Stimulated activated CD8-positive, alpha-beta memory T cell treated with anti-CD3 and anti-CD28 coated beads, Interleukin-12 subunit alpha, Interleukin-12 subunit beta, amount 100 ng/mL, for 24 hours (primary cell): ENCODE results near the gene BORCS5.
"Not testable (repeated sequence)": the region's sequence is repeated elsewhere in the genome, so short reads cannot be mapped to it uniquely, and the experiment has no call there.

ENCODE experiments used
- DNase-seq: peaks from one replicate; pipeline ENCODE4 v3.0.0-alpha.2; 2020; ENCODE audit errors: extremely low read depth

Gene BORCS5

DNA sequence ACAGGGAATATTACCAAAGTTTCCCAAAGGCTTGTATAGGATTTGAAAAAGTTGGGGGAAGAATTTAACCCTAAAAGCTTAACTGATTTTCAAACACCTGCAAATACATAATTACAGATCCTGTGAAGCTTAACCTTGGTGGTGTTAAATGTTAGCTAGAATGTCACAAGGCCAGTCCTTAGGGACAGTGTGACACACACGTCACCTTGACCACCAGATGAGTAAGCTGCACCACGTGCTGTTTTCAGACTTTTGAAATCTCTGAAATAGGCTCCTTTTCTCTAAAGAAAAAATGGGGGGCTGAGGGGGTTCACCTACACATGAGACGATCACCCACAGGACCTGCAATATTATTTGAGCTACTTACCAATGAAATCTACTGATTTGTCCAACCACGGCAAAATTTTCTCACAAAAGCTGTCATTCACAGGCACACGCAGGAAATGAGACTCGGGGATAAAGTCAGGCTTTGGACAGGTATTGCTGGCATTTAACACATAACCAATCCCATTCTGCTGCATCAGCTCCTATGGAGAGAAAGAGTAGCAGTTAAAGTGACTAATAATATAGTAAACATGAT is 129.9 kb downstream of the BORCS5 start:
- DNase-seq = no peak

DNA sequence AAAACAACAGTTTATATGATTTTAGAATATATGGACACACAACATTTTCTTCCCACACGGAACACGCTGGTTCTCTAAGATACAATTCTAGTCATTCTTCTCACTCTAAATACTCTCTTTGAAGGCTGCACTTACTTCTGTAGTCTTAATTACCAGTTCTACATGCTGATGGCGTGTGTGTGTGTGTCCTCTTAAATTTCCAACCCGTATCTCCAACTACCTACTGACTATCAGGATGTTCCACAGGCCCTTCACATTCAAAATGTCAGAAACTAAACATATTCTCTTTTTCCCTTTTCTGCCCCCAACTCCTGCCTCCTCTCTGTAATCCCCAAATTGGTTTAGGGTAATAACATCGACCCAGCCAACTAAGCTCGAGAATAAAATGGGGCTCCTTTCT is 130.6 kb downstream of the BORCS5 start:
- DNase-seq = no peak

GRCh38 chr12:12488296-12488695 is 131.4 kb downstream of the BORCS5 start:
- DNase-seq = no peak

GRCh38 chr12:12488823-12489550 is 132.1 kb downstream of the BORCS5 start:
- no peak for DNase-seq

DNA sequence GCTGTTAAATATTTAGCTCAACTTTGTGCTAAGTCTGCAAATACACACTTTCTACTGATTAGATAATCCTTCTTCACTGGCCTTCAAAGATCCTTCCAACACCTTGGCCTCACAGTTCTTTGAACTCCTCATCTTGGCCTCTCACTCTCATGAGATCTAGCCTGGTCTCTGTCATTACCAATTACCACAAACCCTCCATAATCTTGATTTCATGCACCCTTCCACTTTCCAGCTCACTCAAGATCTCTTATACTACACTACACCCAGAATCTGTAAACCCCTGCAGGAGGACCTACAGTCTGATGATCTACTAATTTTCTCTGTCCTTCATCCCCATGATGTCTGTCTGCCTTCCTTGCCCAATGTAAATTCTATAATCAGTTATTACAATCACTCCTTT is 134.7 kb downstream of the BORCS5 start:
- no peak for DNase-seq

DNA sequence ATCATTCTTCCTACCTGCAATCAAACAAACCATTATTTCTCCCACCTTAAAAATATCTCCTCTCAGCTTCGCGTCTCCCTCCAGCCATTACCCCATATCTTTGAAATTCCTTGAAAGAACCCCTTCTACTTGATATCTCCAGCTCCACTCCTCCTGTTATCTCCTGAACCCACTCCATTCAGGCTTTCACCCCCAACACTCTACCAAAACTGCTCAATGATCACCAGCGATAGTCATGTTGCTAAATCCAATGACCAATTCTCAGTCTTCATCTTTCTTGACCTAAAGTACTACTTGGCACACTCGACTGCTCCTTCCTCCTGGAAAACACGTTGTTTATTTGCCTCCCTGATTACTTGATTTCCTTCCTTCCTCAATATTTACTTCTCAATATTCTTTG is 135.7 kb downstream of the BORCS5 start:
- no peak for DNase-seq

DNA sequence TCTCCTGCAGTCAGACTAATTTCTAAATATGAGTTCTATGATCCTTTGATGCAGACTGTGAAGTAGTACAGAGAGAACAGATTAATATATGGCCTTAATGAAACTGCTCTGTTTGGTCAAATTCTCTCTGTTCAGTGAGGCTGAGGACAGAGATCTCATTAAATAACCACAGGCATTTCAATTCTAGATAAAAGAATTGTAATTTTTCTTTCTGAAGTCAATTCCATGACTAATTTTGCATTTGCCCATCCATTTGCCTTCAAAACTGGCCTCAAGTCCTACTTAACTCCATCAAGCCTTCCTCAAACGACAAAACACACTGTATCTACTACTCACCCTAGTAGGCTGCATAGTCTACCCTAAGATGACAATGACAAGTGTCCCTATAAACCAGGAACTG is 138.7 kb downstream of the BORCS5 start:
- DNase-seq = no peak

GRCh38 chr12:12498210-12498609 is 141.3 kb downstream of the BORCS5 start:
- DNase-seq = no peak

DNA sequence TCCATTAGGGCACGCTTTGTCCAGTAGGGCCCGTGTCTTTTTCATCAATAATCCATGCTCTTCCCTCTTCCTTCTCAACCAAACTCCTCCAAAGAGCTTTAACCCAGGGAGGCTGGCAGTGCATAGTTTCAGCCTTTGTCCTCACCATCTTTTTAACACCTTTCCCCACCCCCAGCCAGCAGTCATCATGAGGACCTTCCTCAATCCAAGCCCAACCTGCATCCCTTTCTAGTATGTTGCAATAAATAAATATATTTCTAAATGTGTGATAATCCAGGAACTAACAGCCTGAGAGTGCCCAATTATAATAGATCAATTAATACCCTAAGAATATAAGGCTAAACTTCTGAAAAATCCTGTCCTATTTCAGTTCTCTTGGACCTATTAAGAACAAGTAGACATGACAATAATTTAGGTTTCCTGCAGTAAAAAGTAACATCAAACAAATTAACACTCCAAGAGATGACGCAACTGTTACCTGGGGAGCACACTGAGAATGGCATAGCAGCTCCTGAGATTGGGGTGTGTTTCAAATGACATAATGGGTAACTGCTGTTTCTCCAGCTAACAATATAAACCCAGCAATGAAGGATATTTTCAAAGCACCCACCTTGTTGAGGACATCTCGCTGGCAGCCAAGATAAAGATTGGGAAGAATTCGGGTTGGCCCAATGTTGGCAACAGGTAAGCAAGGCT is 143.2 kb downstream of the BORCS5 start:
- no peak for DNase-seq

DNA sequence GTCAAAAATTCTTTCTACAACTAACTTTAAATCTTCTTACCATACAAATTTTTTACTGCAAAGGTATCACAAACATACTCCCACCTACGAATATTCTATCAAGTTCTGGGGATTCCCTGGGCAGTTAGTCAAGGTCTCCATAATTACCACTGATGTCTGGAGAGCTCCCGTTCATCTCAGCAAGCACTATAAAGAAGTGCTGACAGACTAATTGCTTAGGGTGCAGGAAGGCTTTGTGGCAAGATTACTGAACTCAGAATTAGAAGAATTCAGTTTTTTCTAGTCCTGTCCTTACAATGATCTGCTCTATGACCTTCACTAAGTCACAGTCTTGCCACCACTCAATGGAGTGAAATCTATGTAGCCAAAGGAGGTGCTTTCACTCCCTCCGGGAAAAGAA is 144.2 kb downstream of the BORCS5 start:
- DNase-seq = no peak

- not testable (repeated sequence) for DNase-seq
Measured at GRCh38 chr12:12502130-12502814, 145.4 kb downstream of the BORCS5 start.

DNA sequence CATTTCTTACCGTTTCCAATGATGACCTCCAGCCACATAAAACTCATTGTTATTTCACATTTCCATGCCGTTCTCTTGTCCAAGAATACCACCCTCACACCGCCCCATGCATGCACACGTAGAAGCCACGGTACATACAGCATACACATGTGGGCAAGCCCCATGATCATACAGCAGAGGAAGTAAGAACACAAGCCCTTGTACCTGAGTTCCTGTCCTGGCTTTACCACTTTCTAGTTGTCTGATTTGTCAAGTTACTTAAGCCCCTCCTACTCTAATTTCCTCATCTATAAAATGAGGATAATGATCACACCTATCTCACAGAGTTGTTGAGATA is 145.9 kb downstream of the BORCS5 start:
- DNase-seq = no peak

- DNase-seq = no peak
Measured at GRCh38 chr12:12503384-12504078, 146.7 kb downstream of the BORCS5 start.

GRCh38 chr12:12505544-12506495 is 148.9 kb downstream of the BORCS5 start:
- no peak for DNase-seq

GRCh38 chr12:12506496-12506890 is 149.6 kb downstream of the BORCS5 start:
- DNase-seq = no peak

GRCh38 chr12:12507121-12507520 is 150.2 kb downstream of the BORCS5 start:
- DNase-seq = no peak

DNA sequence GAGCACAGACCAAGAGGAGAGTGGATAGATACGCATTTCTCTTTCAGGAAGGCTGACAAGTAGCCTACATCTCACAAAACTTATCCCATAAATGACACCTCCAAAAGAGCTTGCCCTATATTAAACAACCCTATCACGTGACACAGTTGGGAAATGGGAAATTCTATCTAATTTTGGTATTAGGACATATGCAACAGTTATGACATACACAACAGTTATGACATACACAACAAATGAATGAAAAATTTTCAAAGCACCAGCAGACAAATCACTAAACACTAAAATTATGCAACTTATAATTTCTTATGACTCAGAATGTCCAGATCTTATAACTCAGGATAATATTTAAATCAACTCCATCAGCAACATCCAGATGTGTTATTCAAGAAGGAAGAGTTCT is 151.7 kb downstream of the BORCS5 start:
- DNase-seq = no peak

GRCh38 chr12:12510141-12510540 is 153.3 kb downstream of the BORCS5 start:
- no peak for DNase-seq

DNA sequence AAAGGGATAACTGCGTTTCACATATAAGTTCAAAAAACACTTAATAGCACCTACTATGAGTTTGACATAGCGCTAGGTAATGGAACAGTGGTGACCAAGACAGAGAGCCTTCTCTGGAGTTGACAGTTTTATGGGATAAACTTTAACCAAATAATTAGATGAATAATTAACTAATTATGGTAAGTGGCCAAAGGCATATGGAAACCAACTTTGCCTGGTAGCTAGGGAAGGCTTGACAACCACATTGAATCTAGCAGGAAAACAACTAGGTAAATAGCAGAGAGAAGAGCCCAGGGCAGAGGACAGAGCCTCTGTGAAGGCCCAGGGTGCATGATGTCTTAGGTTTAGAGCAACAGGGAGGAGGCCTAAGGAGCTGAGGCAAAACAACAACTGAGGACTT is 153.7 kb downstream of the BORCS5 start:
- DNase-seq = no peak

GRCh38 chr12:12511021-12511783 is 154.3 kb downstream of the BORCS5 start:
- DNase-seq = no peak
